Body of pancreas (tissue), 4 donors: Measurements from ENCODE around the gene TSHZ3. TPM values are rescaled to one million over a fixed set of nuclear protein-coding genes. Genes with fewer than 3 reads are reported as not detected.

Experiments used
- ATAC-seq: fragments of 150-250 bp; one replicate; pipeline ENCODE4 v1.9.1; 2016
- DNase-seq, 4 donors: peaks; one replicate each; pipeline ENCODE4 v3.0.0-alpha.2; 2019
- H3K27ac ChIP-seq, 4 donors: fragments of 200-600 bp; sonication (generic); 1 replicate in 3 of 4; 2 replicates in 1 of 4; pipeline versions ENCODE4 v1.5.1 to v1.6.1; 2016 to 2019; ENCODE audit warnings: mild to moderate bottlenecking in 1 of 4, mixed read lengths in 1 of 4, moderate library complexity in 1 of 4
- H3K27me3 ChIP-seq, 2 donors: fragments of 200-600 bp; sonication (generic); one replicate each; pipeline ENCODE4 v1.6.0; 2016; ENCODE audit warnings: mild to moderate bottlenecking in 1 of 2
- H3K36me3 ChIP-seq, 2 donors: fragments of 200-600 bp; sonication (generic); replicated peaks in 1 of 2; 2 replicates each; pipeline ENCODE4 v1.5.1; 2016; ENCODE audit warnings: low read depth in 2 of 2; ENCODE audit not compliant: insufficient read depth in 1 of 2
- H3K4me1 ChIP-seq: fragments of 200-600 bp; sonication (generic); one replicate; pipeline ENCODE4 v1.6.0; 2016
- H3K4me3 ChIP-seq, 2 donors: fragments of 200-600 bp; sonication (generic); 1 replicate in 1 of 2; 2 replicates in 1 of 2; pipeline ENCODE4 v1.5.1; 2016 to 2019
- H3K9me3 ChIP-seq, 3 donors: fragments of 200-600 bp; sonication (generic); 1 replicate in 2 of 3; 2 replicates in 1 of 3; pipeline ENCODE4 v1.5.1; 2016
- CTCF ChIP-seq, 7 experiments: fragments of 450-650 bp in 4 of 7; fragments of 200-600 bp in 3 of 7; sonication (generic) in 3 of 7; IDR thresholded peaks; one replicate each; pipeline ENCODE4 v1.5.1; 2016 to 2019; ENCODE audit warnings: antibody characterized with exemption in 7 of 7
- POLR2A ChIP-seq, 3 donors: fragments of 450-650 bp; IDR thresholded peaks; one replicate each; pipeline ENCODE4 v1.6.1; 2016; ENCODE audit warnings: antibody characterized with exemption in 3 of 3, mild to moderate bottlenecking in 2 of 3
- WGBS, 2 donors: methylation state at CpG; one replicate each; pipeline ENCODE4 v1.1.5; 2017; 5-methylcytosine and 5-hydroxymethylcytosine counted together
- intact Hi-C: fragments of 100-400 bp; cut with DNase I; formaldehyde crosslinking; loops from one replicate; pipeline ENCODE4 v1.15.1; 2023
- total RNA-seq, 2 donors: library from RNA; depleted of rRNA; stranded (reverse); fragments of >200 nt; gene quantifications; one replicate each; pipeline ENCODE4 v1.1.0, GENCODE V29; 2016

TSHZ3 gene
- total RNA-seq, 2 donors from 2014 or later: 1.3 to 3.0 TPM

GRCh38 chr19:31331536-31331935 lies 17.7 kb downstream of the TSHZ3 start:
- intact Hi-C loops: no loop called here
- TF ChIP-seq POLR2A (IDR thresholded peaks at IDR 0.05) (no peak), CTCF (IDR thresholded peaks at IDR 0.05) (no peak)
- DNase-seq (no peak), ATAC-seq (no peak)
- no peak overlapping the region for H3K4me3 ChIP-seq
- no peaks in the 10 kb centered on the region for H3K27me3 ChIP-seq
- 67% methylated on average over 11 of the region's 11 CpGs for whole genome bisulfite sequencing, 2 donors
- no peaks in the 10 kb centered on the region for H3K36me3 ChIP-seq
- no peaks in the 10 kb centered on the region for H3K4me1 ChIP-seq
- no peaks in the 10 kb centered on the region for H3K9me3 ChIP-seq
- no peak overlapping the region for H3K27ac ChIP-seq

DNA sequence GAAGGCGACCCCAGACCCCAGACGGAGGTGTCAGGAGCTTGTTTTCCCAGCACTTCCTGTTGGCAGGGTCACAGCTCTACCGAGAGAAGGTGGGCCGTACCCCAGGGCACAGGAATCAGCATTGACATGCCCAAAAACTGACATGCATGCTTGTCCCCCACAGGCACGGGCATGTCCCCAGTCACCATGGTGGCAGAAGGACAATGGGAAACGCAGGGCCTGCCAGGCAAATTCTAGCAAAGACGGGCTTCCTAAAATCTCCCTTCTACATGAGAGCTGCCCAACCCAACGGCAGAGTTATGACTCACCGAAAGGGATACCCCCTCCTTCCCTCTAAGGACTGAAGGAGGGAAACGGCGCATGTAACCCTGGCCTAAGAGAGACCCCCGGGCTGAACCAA lies 18.5 kb downstream of the TSHZ3 start:
- ATAC-seq (no peak), DNase-seq (no peak)
- intact Hi-C loops: no loop called here
- Histone ChIP-seq H3K4me1 (no peaks in the 10 kb centered on the region), H3K27ac (no peak overlapping the region), H3K4me3 (no peak overlapping the region), H3K36me3 (no peaks in the 10 kb centered on the region), H3K9me3 (no peaks in the 10 kb centered on the region), H3K27me3 (no peaks in the 10 kb centered on the region)
- TF ChIP-seq POLR2A (IDR thresholded peaks at IDR 0.05): no peak
- TF ChIP-seq CTCF (IDR thresholded peaks at IDR 0.05): no peak
- 65 to 87% methylated on average over 12 of the region's 12 CpGs for WGBS, 2 donors

- no peaks in the 10 kb centered on the region for H3K9me3 ChIP-seq
- 92 to 94% methylated on average over 8 to 10 of the region's 10 CpGs for WGBS, 2 donors
- no peak for TF ChIP-seq CTCF (IDR thresholded peaks at IDR 0.05)
- TF ChIP-seq POLR2A (IDR thresholded peaks at IDR 0.05): no peak
- no peaks in the 10 kb centered on the region for H3K36me3 ChIP-seq
- no peak overlapping the region for H3K4me3 ChIP-seq
- no peak overlapping the region for H3K27ac ChIP-seq
- H3K27me3 ChIP-seq: no peaks in the 10 kb centered on the region
- no peak for ATAC-seq
- H3K4me1 ChIP-seq: no peaks in the 10 kb centered on the region
- intact Hi-C loops: no loop called here
- DNase-seq: no peak
These were observed 19.0 kb downstream of the TSHZ3 start for GRCh38 chr19:31330237-31330636.

GRCh38 chr19:31329819-31330218 lies 19.4 kb downstream of the TSHZ3 start:
- DNase-seq (no peak), ATAC-seq (no peak)
- no peaks in the 10 kb centered on the region for H3K9me3 ChIP-seq
- 78 to 81% methylated on average over 4 of the region's 4 CpGs for WGBS, 2 donors
- no peak overlapping the region for H3K4me3 ChIP-seq
- no peaks in the 10 kb centered on the region for H3K4me1 ChIP-seq
- H3K27ac ChIP-seq: no peak overlapping the region
- intact Hi-C loops: no loop called here
- H3K36me3 ChIP-seq: no peaks in the 10 kb centered on the region
- H3K27me3 ChIP-seq: no peaks in the 10 kb centered on the region
- TF ChIP-seq CTCF (IDR thresholded peaks at IDR 0.05): no peak
- no peak for TF ChIP-seq POLR2A (IDR thresholded peaks at IDR 0.05)

- Histone ChIP-seq H3K27me3 (no peaks in the 10 kb centered on the region), H3K36me3 (no peaks in the 10 kb centered on the region), H3K9me3 (no peaks in the 10 kb centered on the region), H3K4me3 (no peak overlapping the region), H3K27ac (no peak overlapping the region), H3K4me1 (no peaks in the 10 kb centered on the region)
- no peak for DNase-seq
- no peak for ATAC-seq
- intact Hi-C loops: no loop called here
- TF ChIP-seq CTCF (IDR thresholded peaks at IDR 0.05): no peak
- 85 to 91% methylated on average over 4 of the region's 4 CpGs for WGBS, 2 donors
These were observed 21.0 kb downstream of the TSHZ3 start for GRCh38 chr19:31328238-31328637.
